D721Med (cell line): ENCODE measurements around the gene ZNF526.

Experiments used
- DNase-seq: peaks from one replicate; pipeline ENCODE4 v3.0.0; 2011; ENCODE audit warnings: low spot score; ENCODE audit not compliant: insufficient read length
- FAIRE-seq: peaks from 2 replicates; lab custom pipeline; 2011; peaks lifted over from hg19 to GRCh38; lab: Jason Lieb, UNC
- TF ChIP-seq, protein P1 (sequence below): IDR thresholded peaks from 2 replicates; pipeline ENCODE4 v1.5.1; 2012; ENCODE audit warnings: mild to moderate bottlenecking, control low read depth; ENCODE audit not compliant: insufficient read depth; ENCODE audit errors: missing control alignments

ZNF526 gene

DNA sequence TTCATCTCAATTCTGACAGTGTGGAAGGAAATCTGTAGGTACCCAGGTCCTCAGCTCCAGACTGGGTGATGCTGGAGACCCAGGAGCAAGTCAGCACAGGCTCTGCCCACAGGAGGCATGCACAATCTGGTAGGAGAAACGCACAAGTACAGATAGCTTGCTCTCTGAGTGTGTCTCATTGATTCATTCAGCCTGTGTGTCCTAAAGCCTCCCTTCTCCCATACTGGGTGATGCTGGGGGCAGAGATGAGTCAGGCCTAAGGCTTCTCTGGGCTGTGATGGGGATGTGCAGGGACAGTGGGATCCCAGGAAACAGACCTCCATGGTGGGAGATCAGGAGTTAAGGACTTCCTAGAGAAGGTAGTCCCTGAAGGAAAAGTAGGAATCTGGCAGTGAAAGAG lies 6.8 kb downstream of the ZNF526 start:
- DNase-seq: no peak
- TF ChIP-seq, protein P1, sequence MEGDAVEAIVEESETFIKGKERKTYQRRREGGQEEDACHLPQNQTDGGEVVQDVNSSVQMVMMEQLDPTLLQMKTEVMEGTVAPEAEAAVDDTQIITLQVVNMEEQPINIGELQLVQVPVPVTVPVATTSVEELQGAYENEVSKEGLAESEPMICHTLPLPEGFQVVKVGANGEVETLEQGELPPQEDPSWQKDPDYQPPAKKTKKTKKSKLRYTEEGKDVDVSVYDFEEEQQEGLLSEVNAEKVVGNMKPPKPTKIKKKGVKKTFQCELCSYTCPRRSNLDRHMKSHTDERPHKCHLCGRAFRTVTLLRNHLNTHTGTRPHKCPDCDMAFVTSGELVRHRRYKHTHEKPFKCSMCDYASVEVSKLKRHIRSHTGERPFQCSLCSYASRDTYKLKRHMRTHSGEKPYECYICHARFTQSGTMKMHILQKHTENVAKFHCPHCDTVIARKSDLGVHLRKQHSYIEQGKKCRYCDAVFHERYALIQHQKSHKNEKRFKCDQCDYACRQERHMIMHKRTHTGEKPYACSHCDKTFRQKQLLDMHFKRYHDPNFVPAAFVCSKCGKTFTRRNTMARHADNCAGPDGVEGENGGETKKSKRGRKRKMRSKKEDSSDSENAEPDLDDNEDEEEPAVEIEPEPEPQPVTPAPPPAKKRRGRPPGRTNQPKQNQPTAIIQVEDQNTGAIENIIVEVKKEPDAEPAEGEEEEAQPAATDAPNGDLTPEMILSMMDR: no peak
- FAIRE-seq: no peak

- no peak for FAIRE-seq
- TF ChIP-seq, protein P1: no peak
- DNase-seq: no peak
These were observed 8.5 kb downstream of the ZNF526 start for GRCh38 chr19:42228641-42229040.

DNA sequence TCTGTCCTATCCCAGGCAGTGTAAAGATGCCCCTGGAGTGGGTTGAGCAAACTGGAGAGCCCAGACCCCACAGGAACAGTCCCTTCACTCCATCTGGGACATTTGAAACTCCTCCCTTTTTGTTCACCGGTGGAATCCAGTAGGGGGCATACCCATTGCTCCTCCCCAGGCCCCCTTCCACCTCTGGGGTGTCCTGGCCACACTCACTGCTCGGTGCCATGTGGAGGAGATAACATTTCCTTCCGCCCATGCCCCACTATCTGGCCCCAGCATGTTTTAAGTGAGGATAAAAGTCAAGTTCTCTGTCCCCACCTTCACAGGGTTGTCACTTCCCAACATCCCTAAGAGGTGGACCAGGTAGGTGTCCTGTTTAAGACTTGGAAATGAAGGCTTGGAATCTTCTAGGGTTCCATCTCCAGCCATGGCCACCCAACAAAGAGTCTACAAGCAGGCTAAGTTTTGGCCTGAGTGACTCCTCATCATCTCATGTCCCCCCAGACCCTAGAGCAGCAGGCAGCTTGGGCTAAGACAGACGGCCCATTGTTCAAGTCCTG lies 9.3 kb downstream of the ZNF526 start:
- DNase-seq: no peak
- TF ChIP-seq, protein P1: no peak
- FAIRE-seq: no peak

DNA sequence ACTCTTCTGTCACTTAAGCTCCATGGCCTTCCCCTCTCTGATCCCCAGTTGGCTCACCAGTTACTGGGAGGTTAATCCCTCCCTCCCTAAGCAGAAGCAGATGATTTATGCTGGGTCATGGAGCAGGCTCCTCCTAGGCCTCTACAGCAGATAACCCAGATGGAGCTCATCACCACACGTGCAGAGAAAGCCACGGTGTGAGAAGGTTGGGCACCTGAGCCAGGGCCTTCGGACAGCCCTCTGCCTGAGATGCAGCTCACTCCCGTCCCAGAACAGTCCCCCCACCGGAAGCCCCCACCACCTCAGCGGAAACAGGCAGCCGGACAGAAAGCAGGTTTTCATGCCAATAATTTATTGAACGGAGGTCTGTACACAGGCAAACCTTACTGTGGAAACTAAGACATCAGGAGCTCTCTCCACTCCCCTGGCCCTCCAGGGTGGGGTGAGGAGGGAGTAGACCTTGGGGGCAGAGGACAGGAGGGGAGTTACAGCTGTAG lies 9.8 kb downstream of the ZNF526 start:
- DNase-seq: peak; percentile 92
- TF ChIP-seq, protein P1: no peak
- FAIRE-seq: peak; percentile 77

GRCh38 chr19:42230571-42230970 lies 10.5 kb downstream of the ZNF526 start:
- no peak for FAIRE-seq
- TF ChIP-seq, protein P1: no peak
- no peak for DNase-seq

DNA sequence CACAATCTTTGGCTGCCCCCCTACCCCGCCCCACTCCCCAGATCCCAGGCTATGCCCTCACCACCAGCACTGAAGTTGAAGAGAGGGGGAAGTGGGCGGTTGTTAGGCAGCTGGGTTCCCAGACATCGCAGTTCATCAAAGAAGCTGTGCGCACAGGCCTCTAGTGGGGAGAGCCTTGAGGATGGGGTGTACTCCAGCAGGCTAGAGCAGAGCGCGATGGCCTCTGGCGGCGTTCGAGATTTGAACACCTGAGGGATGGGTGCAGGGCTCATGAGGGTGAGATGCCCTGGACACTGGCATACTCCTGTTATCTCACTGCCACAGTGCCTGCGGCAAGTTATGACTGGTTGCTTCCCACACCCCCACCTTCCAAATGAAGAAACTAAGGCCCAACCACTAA lies 12.3 kb downstream of the ZNF526 start:
- TF ChIP-seq, protein P1: no peak
- FAIRE-seq (no peak), DNase-seq (no peak)

DNA sequence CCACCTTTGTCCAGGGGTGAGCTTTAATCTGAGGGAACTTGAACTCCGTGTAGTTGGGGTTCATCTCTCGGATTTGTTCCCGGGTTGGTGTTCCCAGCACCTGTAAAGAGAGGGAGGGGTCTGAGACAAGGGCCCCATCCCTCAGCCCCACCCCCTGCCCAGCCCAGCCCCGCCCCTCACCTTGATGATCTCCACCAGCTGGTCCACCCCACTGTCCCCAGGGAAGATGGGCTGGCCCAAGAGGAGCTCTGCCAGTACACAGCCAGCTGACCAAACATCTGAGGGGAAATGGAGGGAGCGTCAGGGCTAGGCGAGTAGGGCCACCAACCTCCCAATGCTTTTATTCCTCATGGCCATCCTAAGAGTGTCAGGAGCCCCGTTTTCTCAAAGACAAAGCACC lies 13.0 kb downstream of the ZNF526 start:
- DNase-seq (no peak), FAIRE-seq (no peak)
- TF ChIP-seq, protein P1: no peak
